Activated CD8-positive, alpha-beta memory T cell treated with anti-CD3 and anti-CD28 coated beads for 36 hours (primary cell): Measurements from ENCODE around the gene UFSP1. TPM values are rescaled to one million over a fixed set of nuclear protein-coding genes. Genes with fewer than 3 reads are reported as not detected.

Experiments used
- CTCF ChIA-PET: fragments of 350-600 bp; sonication (Branson Sonifier 250); formaldehyde crosslinking; loops from one replicate; lab custom pipeline; 2021; ENCODE audit warnings: antibody characterized with exemption; lab: Charles Lee
- POLR2A ChIA-PET: fragments of 350-600 bp; sonication (Branson Sonifier 250); formaldehyde crosslinking; loops from one replicate; lab custom pipeline; 2021; ENCODE audit warnings: antibody characterized with exemption; lab: Charles Lee
- total RNA-seq, 2 experiments: library from RNA; stranded (reverse); gene quantifications; one replicate each; pipeline ENCODE4 v1.2.3, GENCODE V29; 2021

UFSP1 gene
- total RNA-seq, 2 experiments from 2014 or later = 3.0 to 4.8 TPM

- ChIA-PET CTCF (interaction anchor here (0.6 to 2.0 kb wide), 5 partner anchors 8 to 225 kb away, joined by 3 to 10 read pairs (median 4); partner anchors contain the start of gene UFSP1), POLR2A (no interaction called here)
Observed at GRCh38 chr7:100897772-100898454, 8.4 kb upstream of the UFSP1 start.

GRCh38 chr7:100896732-100897608 is 7.5 kb upstream of the UFSP1 start:
- ChIA-PET POLR2A (no interaction called here), CTCF (interaction anchor here (0.6 to 2.0 kb wide), 2 partner anchors 157 to 162 kb away, joined by 4 to 10 read pairs; no protein-coding TSS in a partner anchor)

- POLR2A ChIA-PET = no interaction called here
Observed at GRCh38 chr7:100895956-100896731, 6.6 kb upstream of the UFSP1 start.

GRCh38 chr7:100895701-100895955 is 6.1 kb upstream of the UFSP1 start, which contains the start of gene ACHE:
Gene ACHE (minus strand): TSS chr7:100895888. CDS start chr7:100894232, 1,656 bp downstream.
- ChIA-PET CTCF (interaction anchor here (1.1 to 2.2 kb wide), 3 partner anchors 8 to 189 kb away, joined by 3 to 9 read pairs (median 8); partner anchors contain the start of gene TRIM56), POLR2A (no interaction called here)

More at GRCh38 chr7:100895956-100896731, 6.6 kb upstream of the UFSP1 start:
- CTCF ChIA-PET = interaction anchor here (1.1 to 2.2 kb wide), 3 partner anchors 9 to 189 kb away, joined by 3 to 9 read pairs (median 8); partner anchors contain the start of gene TRIM56

- CTCF ChIA-PET = interaction anchor here (0.6 to 2.2 kb wide), 15 partner anchors 8 to 247 kb away, joined by 3 to 9 read pairs (median 3); partner anchors contain the start of gene TRIM56
- POLR2A ChIA-PET = no interaction called here
Observed at GRCh38 chr7:100894860-100895700, 5.6 kb upstream of the UFSP1 start.

GRCh38 chr7:100893910-100894721 is 4.6 kb upstream of the UFSP1 start:
- ChIA-PET CTCF (interaction anchor here (0.6 to 2.2 kb wide), 12 partner anchors 16 to 248 kb away, joined by 3 to 9 read pairs (median 4); partner anchors contain the start of gene TRIM56), POLR2A (no interaction called here)

GRCh38 chr7:100893318-100893895 is 3.9 kb upstream of the UFSP1 start:
- ChIA-PET CTCF (no interaction called here), POLR2A (no interaction called here)

- ChIA-PET POLR2A (no interaction called here), CTCF (no interaction called here)
Observed at GRCh38 chr7:100892364-100893317, 3.1 kb upstream of the UFSP1 start.

- CTCF ChIA-PET = interaction anchor here (0.6 to 0.8 kb wide), 3 partner anchors 39 to 735 kb away, joined by 3 to 4 read pairs (median 4); partner anchors contain the start of gene SLC12A9
- POLR2A ChIA-PET = interaction anchor here (0.6 to 6.2 kb wide), 3 partner anchors 16 to 311 kb away, joined by 3 to 71 read pairs (median 4); partner anchors contain the start of gene SRRT
Observed at GRCh38 chr7:100891568-100892247, 2.2 kb upstream of the UFSP1 start.

- ChIA-PET POLR2A (interaction anchor here (0.6 to 6.2 kb wide), 4 partner anchors 15 to 312 kb away, joined by 3 to 71 read pairs (median 6); partner anchors contain the start of genes SRRT and TRIM56), CTCF (interaction anchor here (0.6 to 1.3 kb wide), 5 partner anchors 7 to 734 kb away, joined by 3 to 8 read pairs (median 4); partner anchors contain the start of gene SLC12A9)
Observed at GRCh38 chr7:100890653-100891567, 1.4 kb upstream of the UFSP1 start.

- ChIA-PET POLR2A (interaction anchor here (0.7 to 6.2 kb wide), 3 partner anchors 12 to 1894 kb away, joined by 3 to 71 read pairs (median 5); partner anchors contain the start of gene SRRT), CTCF (interaction anchor here (0.6 to 4.6 kb wide), 9 partner anchors 13 to 363 kb away, joined by 3 to 25 read pairs (median 4); partner anchors contain the start of genes POP7, SLC12A9, SRRT and TRIM56)
Observed at GRCh38 chr7:100888291-100888987, 1.1 kb downstream of the UFSP1 start.

- ChIA-PET CTCF (interaction anchor here (0.6 to 4.6 kb wide), 6 partner anchors 8 to 330 kb away, joined by 3 to 25 read pairs (median 3); partner anchors contain the start of genes ACHE, PLOD3, POP7 and SLC12A9), POLR2A (interaction anchor here (6.2 kb wide), 1 partner anchor 12 kb away, joined by 71 read pairs; the partner anchor contains the start of gene SRRT)
Observed at GRCh38 chr7:100887516-100888290, 1.8 kb downstream of the UFSP1 start.
